HG02870 (cell line): ENCODE results near the gene SLC49A4.

ENCODE experiments used
- ATAC-seq: cut with Tn5 transposase; IDR thresholded peaks from one replicate; pipeline ENCODE4 v1.9.1; 2021; ENCODE audit warnings: mild to moderate bottlenecking, moderate library complexity; ENCODE audit not compliant: unreplicated experiment

Gene SLC49A4

GRCh38 chr3:122902326-122902725, 107.5 kb downstream of the SLC49A4 start:
- ATAC-seq = no peak

GRCh38 chr3:122903171-122903570, 108.3 kb downstream of the SLC49A4 start:
- no peak for ATAC-seq

DNA sequence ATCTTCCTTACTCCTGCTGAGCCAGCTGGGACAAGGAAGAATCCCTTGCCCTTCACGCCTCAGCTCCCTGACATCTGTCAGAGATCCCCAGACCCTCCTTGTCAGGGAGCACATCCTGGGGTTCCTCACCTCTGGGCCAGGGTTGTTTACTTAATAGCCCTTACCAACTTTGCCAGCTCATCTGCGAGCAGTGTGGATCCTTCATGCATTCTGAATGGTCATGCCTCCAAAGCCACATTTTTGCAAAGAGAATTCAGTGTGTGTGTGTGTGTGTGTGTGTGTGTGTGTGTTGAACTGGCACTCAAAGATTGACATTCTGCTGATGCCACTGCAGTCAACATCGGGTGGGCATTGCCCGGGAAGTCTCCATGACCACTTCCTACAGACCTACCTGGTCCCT, 112.6 kb downstream of the SLC49A4 start:
- ATAC-seq = no peak

DNA sequence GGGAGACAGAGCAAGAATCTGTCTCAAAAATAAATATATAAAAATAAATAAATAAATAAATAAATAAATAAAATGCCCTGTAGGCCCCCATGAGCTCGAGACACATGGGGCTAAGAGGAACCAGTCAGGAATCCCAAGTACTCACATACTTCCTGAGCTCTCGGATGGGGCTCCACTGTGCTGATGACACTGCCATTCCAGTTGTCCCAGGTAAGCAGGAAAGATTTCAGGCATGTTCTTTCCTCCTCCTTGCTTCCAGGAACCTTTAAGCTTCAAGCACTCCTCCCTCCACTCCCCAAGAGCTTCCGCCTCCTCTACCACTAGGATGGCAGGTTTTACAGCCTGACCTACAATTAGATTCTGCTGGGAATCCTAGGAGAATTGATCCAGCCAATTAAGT, 113.4 kb downstream of the SLC49A4 start:
- no peak for ATAC-seq

DNA sequence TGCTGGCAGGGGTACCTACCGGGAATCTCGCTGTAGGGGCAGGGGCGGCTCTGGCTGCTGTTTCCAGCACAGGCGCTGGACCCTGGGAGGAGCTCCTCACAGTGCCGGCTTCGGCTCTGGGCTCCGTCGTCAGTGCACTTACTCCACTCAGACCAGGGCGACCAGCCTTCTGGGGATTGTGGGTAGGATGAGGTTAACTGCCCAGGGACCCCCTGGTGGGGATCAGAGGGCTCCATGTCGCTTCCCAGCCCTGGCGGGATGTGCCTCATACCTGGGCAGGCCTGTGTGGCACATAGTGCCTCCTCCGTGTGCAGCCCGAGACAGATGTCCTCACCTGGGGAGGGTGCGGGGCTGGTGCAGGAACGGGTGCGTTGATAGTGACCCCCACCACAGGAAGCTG, 117.0 kb downstream of the SLC49A4 start:
- ATAC-seq = no peak

GRCh38 chr3:122912772-122913538, 118.1 kb downstream of the SLC49A4 start:
- no peak for ATAC-seq

GRCh38 chr3:122913539-122914100, 118.8 kb downstream of the SLC49A4 start:
- ATAC-seq = no peak

DNA sequence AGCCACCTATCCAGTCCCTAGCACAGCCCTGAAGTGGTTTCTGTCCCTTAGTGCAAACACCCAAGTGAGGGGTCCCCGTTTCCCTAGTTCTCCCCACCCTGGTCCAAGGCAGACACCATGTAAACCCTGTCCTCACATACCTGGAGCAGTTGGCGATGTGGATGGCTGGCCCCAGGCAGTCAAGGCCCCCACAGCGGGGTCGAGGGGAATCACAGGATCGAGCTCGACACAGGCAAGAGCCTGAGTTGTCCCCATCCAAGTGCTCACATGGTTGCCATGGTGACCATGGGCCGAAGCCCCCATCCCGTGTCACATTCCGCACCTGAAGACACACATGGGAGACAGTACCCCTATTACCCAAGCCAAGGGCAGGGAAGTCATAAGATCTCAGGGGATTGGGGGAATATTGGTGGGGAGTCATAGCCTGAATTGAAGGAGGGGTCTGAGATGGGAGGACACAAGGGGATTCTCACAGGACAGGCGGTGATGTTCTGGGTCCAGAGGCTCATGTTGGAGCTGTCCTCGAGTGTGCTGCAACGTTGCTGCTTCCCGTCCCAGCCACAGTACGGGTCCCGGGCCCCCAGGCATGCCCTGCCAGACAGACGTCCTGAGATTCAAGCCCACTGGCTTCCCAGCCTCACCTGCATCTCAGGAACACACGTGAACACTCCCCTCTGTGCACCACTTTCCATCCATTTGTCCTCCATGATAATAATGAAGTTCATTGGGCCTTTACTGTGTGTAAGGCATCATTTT, 120.6 kb downstream of the SLC49A4 start:
- ATAC-seq = no peak

DNA sequence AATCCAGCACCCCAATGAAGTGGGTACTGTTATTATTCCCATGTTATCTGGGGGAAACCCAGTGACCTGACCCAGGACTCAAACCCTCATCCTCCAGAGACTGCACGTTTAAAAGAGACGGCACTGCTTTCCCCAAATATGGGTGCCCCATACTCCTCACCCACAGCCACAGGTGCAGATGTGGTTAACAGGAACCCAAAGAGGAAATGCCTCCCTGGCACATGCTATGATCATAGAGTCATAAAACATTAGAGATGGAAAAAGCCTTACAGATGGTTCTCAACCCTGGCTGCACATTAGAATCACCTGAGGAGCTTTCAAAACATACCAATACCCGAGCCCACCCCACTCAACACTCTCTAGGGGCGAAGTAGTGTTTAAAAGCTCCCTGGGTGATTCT, 121.2 kb downstream of the SLC49A4 start:
- ATAC-seq = no peak

DNA sequence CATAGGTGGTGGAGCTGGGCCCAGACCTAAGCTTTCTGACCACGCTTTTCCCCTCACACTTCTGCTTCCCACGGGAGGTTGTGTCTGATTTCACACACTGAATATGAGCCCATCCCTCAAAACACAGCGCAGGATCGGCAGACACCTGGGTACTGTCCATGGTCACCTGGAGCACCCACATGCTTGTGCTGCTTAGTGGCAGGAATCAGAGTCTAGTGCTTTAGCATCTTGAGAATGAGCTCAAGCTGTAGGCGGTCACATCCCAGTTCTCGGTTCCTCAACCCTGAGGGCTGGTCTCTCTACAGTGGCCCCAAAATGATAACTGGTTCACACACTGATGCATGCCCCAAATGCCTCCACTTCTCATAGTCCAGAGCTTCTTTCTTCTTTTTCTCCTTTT, 121.7 kb downstream of the SLC49A4 start:
- peak; percentile 80 for ATAC-seq

GRCh38 chr3:122917412-122917811, 122.5 kb downstream of the SLC49A4 start:
- ATAC-seq = no peak

DNA sequence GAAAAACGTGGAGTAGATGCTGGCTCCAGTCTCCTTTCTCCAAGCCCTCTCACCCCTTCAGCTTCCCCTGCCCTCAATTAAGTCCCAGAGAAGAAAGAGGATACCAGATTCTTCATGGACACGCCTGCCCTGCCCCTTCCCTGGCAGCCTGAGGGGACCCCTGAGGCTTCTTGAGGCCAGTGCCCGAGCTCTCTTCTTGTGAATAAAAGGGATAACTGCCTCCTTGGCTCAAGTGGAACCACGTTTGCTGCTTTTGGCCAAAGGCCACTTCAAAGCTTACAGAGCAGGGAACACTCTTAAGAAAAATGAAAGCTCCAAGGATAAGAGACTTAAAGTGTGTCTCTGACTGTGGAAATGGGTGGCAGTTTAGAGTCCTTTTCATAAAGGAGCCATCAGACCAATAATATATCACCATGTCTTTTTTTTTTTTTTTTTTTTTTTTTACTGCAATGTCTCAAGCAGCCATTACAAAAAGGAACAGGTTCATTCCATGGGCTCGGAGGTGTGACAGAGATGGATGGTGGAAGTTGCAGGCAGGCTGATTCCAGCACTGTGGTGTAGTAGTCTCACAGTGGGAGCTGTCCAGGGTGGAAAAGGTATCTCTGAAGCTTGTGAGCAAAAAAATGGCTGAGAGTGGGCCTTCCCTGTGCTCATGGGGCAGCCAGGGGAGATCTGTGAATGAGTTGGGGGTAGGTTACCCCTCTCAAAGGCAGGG, 123.9 kb downstream of the SLC49A4 start:
- ATAC-seq = no peak

GRCh38 chr3:122919291-122919610, 124.4 kb downstream of the SLC49A4 start:
- no peak for ATAC-seq

GRCh38 chr3:122920986-122921385, 126.1 kb downstream of the SLC49A4 start:
- no peak for ATAC-seq

- no peak for ATAC-seq
These were observed 127.2 kb downstream of the SLC49A4 start for GRCh38 chr3:122921791-122922651.

GRCh38 chr3:122923611-122924010, 128.7 kb downstream of the SLC49A4 start:
- no peak for ATAC-seq

GRCh38 chr3:122924056-122924455, 129.2 kb downstream of the SLC49A4 start:
- no peak for ATAC-seq

- no peak for ATAC-seq
These were observed 130.9 kb downstream of the SLC49A4 start for GRCh38 chr3:122925756-122926155.

GRCh38 chr3:122926322-122926721, 131.5 kb downstream of the SLC49A4 start:
- no peak for ATAC-seq

GRCh38 chr3:122926811-122927210, 131.9 kb downstream of the SLC49A4 start:
- ATAC-seq = no peak

DNA sequence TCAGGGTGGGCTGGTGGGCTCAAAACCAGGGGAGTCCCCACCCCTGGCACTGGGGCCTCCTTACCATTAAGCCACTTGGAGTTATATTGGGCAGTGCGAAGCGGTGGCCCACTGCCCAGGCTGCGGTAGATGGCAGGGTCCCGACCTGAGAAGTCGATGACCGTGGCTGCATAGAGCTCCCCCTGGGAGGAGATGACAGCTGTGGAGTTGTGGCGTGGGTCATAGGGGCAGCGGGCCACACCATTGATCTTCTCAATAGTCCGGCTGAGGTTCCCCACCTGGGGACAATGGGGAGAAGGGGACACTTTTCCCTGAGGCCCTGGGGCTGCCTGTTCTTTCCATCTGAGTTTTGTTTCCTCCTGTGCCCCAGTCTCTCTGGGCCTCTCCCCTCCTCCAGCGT, 132.9 kb downstream of the SLC49A4 start:
- ATAC-seq = no peak
